ENCODE results near the gene KAZN.

DNA sequence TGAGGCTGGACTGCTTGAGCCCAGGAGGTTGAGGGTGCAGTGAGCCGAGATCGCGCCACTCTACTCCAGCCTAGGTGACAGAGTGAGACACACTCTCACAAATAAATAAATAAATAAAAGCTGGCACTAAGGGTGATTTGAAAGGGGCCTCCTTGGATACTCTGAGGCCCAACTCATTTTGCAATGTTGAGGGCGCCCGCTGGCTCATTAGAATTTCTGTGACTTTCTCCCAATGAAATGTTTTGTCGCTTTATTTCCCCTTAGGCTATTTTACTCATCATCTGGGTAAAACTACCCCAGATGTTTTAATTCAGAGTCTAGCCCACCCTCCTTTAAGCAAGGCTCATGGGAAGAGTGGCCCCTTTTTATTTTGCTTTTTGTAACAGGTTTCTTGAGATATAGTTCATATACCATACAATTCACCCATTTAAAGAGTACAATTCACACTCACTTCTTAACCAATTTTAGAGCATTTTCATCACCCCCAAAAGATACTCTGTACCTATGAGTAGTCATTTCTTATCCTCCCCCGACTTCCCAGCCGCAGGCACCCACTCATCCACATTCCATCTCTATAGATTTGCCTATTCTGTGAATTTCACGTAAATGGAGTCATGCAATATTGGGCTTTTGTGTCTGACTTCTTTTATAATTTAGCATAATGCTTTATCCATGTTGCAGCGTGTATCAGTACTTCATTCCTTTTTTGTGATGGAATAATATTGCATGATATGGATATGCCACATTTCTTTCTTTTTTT is 259.1 kb downstream of the KAZN start:
- TF ChIP-seq, protein P1, sequence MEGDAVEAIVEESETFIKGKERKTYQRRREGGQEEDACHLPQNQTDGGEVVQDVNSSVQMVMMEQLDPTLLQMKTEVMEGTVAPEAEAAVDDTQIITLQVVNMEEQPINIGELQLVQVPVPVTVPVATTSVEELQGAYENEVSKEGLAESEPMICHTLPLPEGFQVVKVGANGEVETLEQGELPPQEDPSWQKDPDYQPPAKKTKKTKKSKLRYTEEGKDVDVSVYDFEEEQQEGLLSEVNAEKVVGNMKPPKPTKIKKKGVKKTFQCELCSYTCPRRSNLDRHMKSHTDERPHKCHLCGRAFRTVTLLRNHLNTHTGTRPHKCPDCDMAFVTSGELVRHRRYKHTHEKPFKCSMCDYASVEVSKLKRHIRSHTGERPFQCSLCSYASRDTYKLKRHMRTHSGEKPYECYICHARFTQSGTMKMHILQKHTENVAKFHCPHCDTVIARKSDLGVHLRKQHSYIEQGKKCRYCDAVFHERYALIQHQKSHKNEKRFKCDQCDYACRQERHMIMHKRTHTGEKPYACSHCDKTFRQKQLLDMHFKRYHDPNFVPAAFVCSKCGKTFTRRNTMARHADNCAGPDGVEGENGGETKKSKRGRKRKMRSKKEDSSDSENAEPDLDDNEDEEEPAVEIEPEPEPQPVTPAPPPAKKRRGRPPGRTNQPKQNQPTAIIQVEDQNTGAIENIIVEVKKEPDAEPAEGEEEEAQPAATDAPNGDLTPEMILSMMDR (optimal IDR thresholded peaks at IDR 0.05 in 1 of 3, IDR thresholded peaks at IDR 0.05 in 1 of 3, conservative IDR thresholded peaks at IDR 0.05 in 1 of 3; ENCODE audit: extremely low read depth in 1 of 3, insufficient read depth in 2 of 3, low read length in 3 of 3) = no peak
- no peak for TF ChIP-seq EZH2 (IDR thresholded peaks at IDR 0.05; ENCODE audit: low read length)
